ENCODE measurements around the gene UROD.

- no peak for TF ChIP-seq RAD21 (IDR thresholded peaks at IDR 0.05)
- TF ChIP-seq REST (IDR thresholded peaks at IDR 0.05): no peak
These were observed 7.7 kb upstream of the UROD start for GRCh38 chr1:45004281-45004920.

Data from liver (tissue), 2 donors.